ENCODE measurements around the gene UST.

Gene UST

GRCh38 chr6:149074832-149075258 is 328.0 kb downstream of the UST start:
- TF ChIP-seq, protein P1, sequence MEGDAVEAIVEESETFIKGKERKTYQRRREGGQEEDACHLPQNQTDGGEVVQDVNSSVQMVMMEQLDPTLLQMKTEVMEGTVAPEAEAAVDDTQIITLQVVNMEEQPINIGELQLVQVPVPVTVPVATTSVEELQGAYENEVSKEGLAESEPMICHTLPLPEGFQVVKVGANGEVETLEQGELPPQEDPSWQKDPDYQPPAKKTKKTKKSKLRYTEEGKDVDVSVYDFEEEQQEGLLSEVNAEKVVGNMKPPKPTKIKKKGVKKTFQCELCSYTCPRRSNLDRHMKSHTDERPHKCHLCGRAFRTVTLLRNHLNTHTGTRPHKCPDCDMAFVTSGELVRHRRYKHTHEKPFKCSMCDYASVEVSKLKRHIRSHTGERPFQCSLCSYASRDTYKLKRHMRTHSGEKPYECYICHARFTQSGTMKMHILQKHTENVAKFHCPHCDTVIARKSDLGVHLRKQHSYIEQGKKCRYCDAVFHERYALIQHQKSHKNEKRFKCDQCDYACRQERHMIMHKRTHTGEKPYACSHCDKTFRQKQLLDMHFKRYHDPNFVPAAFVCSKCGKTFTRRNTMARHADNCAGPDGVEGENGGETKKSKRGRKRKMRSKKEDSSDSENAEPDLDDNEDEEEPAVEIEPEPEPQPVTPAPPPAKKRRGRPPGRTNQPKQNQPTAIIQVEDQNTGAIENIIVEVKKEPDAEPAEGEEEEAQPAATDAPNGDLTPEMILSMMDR (IDR thresholded peaks at IDR 0.05; ENCODE audit: borderline replicate concordance, control extremely low read depth, extremely low read depth, insufficient read depth, missing control alignments), result no peak
- in situ Hi-C loops (cut with MboI; ENCODE audit: low sequenced_read_pairs, unreplicated experiment), result loop anchor here (10.0 kb wide), 1 partner anchor 350 kb away; no protein-coding TSS in a partner anchor

DNA sequence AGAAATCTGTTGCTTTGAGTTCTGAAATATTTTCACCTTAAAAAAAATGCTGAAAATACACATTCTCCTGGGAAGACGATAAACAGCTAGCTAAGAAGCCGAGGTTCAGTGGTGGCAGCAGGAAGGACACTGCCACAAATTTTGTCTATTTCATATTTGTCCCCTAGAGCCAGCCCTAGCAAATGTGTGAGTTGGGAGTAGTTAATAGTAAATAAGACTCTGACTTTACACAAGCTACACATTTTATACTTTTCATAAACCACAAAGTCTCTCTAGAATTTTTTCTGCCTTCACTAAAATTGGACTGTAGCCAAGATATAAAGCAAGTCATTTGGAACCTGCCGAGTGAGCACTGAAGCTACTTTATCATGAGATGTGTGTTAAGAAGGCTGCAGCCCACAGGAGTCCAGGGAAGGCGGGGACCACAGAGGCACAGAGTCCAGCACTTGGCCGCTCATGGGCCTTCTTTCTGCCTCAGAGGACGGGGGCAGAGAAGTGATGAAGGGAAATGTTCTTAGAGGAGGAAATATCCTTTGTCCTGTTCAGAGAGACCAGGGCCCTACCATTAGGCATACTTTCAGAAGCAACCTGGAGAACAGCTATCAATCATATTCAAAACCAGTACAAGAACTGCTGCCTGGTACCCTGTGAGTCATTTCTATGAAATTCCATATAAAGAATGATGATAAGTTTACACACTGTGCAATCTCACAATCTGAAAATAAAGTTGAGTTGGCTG is 329.0 kb downstream of the UST start:
- TF ChIP-seq, protein P1 (IDR thresholded peaks at IDR 0.05; ENCODE audit: borderline replicate concordance, control extremely low read depth, extremely low read depth, insufficient read depth, missing control alignments), result no peak
- in situ Hi-C loops (cut with MboI; ENCODE audit: low sequenced_read_pairs, unreplicated experiment), result loop anchor here (10.0 kb wide), 1 partner anchor 349 kb away; no protein-coding TSS in a partner anchor
- no peak for DNase-seq (ENCODE audit: low spot score)

More at GRCh38 chr6:149074832-149075258, 328.0 kb downstream of the UST start:
- DNase-seq (ENCODE audit: low spot score), result no peak

- TF ChIP-seq, protein P1 (IDR thresholded peaks at IDR 0.05; ENCODE audit: borderline replicate concordance, control extremely low read depth, extremely low read depth, insufficient read depth, missing control alignments), result no peak
- in situ Hi-C loops (cut with MboI; ENCODE audit: low sequenced_read_pairs, unreplicated experiment), result loop anchor here (10.0 kb wide), 1 partner anchor 348 kb away; no protein-coding TSS in a partner anchor
Measured at GRCh38 chr6:149076355-149076734, 329.5 kb downstream of the UST start.

DNA sequence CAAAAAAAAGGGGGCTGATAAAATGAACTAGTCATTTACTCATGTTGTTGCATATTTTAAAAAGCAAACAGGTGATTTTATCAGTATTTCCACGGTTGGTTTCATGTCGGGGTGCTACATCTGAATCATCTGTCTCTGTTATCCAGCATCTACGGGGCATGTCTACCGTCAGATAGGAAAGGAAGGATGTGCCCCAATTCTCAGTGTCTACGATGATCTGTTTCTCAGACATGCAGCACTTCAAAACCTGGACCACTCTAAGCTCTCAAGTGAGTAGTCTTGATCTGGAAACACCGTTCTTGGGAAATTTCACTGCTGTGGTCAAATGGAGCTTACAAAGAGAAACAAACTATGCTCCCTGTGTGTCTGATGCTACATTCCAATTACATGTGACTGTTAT is 330.4 kb downstream of the UST start:
- DNase-seq (ENCODE audit: low spot score), result no peak
- TF ChIP-seq, protein P1 (IDR thresholded peaks at IDR 0.05; ENCODE audit: borderline replicate concordance, control extremely low read depth, extremely low read depth, insufficient read depth, missing control alignments), result no peak
- in situ Hi-C loops (cut with MboI; ENCODE audit: low sequenced_read_pairs, unreplicated experiment), result loop anchor here (10.0 kb wide), 1 partner anchor 348 kb away; no protein-coding TSS in a partner anchor

More at GRCh38 chr6:149076355-149076734, 329.5 kb downstream of the UST start:
- DNase-seq (ENCODE audit: low spot score), result no peak

GRCh38 chr6:149078211-149078782 is 331.5 kb downstream of the UST start:
- TF ChIP-seq, protein P1 (IDR thresholded peaks at IDR 0.05; ENCODE audit: borderline replicate concordance, control extremely low read depth, extremely low read depth, insufficient read depth, missing control alignments), result no peak
- in situ Hi-C loops (cut with MboI; ENCODE audit: low sequenced_read_pairs, unreplicated experiment), result loop anchor here (10.0 kb wide), 1 partner anchor 347 kb away; no protein-coding TSS in a partner anchor
- DNase-seq (ENCODE audit: low spot score), result no peak

DNA sequence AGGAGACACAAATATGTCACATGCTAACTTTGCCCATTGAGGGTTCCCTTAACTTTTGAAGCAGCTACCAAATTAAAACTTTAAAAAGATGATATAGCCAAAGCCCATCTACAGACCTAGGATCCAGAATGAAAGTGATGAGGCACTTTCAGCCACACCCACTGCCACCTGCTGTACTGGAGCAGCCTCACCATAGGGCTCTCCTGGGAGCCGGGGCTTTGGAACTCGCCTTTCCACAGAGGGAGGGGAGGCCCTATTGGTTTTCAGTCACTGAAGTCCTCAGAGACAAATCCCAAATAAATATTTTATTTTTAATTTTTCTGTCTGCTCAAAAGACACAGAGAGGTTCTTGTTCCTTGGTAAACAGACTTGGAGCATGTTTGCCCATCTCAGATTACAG is 332.6 kb downstream of the UST start:
- in situ Hi-C loops (cut with MboI; ENCODE audit: low sequenced_read_pairs, unreplicated experiment), result loop anchor here (10.0 kb wide), 1 partner anchor 345 kb away; no protein-coding TSS in a partner anchor
- DNase-seq (ENCODE audit: low spot score), result no peak

More for the DNA sequence above, 332.6 kb downstream of the UST start:
- TF ChIP-seq, protein P1 (IDR thresholded peaks at IDR 0.05; ENCODE audit: borderline replicate concordance, control extremely low read depth, extremely low read depth, insufficient read depth, missing control alignments), result peak; percentile 14
